GM12801 (cell line): ENCODE data around the gene RAPH1.

Experiments used
- TF ChIP-seq, protein P1 (sequence below): IDR thresholded peaks from one replicate; pipeline ENCODE4 v1.5.1; 2011; ENCODE audit warnings: control low read depth; ENCODE audit not compliant: insufficient read length; ENCODE audit errors: extremely low read depth

Gene RAPH1

DNA sequence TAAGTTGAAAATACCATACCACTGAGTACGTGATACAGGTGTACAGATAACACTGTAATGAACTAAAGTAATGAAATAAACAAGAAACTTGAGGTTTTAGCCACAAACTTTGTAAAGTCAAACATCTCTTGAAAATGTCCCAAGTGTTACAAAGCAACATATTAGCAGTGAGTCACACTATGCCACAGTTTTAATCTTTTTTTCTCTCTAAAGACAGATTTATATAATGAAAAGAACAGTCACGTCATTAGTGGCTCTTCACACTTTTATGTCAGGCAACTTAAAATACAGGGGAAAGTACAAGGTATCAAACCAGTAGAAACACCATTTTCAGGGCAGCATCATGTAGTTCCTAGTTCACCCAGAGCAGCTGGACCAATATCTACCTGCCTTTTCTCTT lies 42.1 kb downstream of the RAPH1 start:
- TF ChIP-seq, protein P1, sequence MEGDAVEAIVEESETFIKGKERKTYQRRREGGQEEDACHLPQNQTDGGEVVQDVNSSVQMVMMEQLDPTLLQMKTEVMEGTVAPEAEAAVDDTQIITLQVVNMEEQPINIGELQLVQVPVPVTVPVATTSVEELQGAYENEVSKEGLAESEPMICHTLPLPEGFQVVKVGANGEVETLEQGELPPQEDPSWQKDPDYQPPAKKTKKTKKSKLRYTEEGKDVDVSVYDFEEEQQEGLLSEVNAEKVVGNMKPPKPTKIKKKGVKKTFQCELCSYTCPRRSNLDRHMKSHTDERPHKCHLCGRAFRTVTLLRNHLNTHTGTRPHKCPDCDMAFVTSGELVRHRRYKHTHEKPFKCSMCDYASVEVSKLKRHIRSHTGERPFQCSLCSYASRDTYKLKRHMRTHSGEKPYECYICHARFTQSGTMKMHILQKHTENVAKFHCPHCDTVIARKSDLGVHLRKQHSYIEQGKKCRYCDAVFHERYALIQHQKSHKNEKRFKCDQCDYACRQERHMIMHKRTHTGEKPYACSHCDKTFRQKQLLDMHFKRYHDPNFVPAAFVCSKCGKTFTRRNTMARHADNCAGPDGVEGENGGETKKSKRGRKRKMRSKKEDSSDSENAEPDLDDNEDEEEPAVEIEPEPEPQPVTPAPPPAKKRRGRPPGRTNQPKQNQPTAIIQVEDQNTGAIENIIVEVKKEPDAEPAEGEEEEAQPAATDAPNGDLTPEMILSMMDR, result no peak

DNA sequence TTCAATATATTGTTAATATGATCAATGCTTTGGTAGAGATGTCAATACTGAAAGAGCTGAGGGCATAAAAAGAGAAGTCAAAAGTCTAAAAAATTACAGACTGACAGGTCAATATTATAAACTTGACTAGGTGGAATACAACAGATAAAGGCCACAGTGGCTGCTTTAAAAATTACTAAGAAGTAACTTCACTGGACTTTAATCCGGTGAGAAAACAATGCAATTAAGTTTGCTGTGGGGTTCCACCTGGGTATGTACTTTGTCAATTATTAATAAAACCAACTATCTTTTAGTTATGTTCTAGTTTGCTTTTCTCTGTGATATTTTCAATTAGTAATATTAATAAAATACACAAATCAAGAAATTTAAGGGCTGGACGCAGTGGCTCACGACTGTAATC lies 44.7 kb downstream of the RAPH1 start:
- TF ChIP-seq, protein P1, result no peak

DNA sequence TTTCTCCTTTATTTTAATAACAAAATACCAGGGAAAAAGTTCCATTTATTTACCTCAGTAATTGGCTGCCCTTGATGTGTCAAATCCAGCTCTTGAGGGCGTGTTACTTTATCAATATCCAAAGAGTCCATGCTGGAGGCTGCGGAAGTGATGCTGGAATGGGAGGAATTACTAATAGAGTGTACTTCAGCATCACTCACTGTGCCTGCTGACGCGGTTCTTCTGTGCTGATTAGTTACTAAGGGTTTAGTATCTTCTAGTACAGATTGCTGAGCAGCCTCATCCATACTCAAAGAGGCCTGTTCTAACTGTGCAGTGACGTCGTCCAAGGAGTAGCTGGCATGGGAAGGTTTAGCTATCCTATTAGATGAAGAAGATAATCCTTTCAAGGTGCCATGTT lies 45.6 kb downstream of the RAPH1 start:
- TF ChIP-seq, protein P1, result no peak

DNA sequence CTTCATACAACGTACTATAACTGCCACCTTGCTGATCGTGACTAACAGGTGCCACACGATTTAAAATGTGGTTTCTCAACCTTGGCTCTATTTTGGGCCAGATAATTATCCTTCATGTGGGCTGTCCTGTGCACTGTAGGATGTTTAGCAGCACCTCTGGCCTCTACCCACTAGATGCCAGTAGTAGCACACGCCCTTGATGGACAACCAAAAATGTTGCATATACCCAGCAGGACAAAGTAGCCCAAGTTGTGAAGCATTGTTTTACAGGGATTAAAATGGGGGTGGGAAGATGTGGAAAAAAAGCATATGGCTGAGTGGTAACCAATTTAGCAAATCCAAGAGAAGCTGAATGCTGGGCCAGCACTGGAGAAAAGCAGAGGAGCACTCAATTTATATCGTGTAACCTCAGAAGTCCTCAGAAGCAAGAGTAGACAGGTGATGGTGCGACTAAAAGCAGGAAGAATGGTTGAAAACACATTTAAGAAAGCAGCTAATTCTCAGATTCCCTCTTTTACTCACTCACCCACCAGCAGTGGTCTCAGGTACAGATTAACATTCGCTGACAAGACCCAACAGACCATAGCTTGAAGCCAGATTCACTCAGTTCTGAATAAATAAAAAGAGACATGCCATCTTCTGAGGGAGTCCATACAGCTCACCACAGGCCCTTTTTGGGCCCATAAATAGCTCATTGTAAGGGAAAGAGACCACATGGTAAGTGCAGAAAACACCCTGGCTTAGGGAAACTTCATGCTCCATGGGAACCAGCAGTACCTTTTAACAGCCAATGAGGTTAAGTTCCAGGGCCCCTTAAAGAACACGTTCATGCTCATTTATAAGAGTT lies 50.6 kb downstream of the RAPH1 start:
- TF ChIP-seq, protein P1, result peak; percentile 76

DNA sequence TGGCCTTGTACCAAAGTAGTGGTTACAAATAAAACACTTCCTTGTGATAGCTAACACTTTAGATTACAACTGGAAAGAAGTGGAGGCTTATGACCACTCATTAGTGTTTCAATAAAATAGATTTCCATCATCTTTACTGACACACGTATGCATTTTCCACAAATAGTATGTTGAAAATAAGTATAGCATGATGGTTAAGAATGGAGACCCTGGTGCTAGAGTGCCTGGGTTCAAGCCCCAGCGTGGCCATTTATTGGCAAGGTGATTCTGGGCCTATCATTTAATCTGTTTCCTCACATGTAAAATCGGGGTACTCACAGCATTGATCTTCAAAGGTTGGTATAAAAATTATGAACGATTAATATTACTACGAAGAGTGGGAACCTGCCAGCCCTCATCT lies 54.5 kb downstream of the RAPH1 start:
- TF ChIP-seq, protein P1, result no peak

DNA sequence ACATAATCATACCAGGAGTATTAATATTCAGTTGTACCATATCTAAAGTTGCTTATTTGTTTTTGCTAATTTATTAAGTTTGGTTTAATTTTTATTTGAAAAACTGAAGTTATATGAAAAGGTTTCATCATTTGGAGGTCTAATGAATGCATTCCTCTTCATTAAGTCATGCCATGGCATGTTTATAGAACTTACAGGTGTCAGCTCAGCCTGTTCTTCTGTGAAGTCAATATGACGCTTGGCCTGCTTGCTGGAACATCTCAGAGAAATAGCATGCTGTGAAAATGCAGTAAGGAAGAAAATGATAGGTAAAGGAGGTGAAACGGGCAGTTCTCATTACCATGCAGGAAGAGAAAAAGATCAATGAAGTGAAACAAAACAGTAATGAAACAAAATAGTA lies 58.2 kb downstream of the RAPH1 start:
- TF ChIP-seq, protein P1, result no peak

DNA sequence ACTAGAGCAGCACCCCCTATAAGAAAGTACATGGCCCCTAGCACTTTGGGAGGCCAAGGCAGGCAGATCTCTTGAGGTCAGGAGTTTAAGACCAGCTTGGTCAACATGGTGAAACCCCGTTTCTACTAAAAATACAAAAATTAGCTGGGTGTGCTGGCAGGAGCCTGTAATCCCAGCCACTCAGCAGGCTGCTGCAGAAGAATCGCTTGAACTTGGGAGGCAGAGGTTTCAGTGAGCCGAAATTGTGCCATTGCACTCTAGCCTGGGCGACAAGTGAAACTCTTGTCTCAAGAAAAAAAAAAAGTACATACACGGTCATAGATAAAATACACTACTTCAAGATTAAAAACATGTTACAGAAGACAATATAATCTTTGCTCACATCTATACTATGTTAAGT lies 63.8 kb downstream of the RAPH1 start:
- TF ChIP-seq, protein P1, result no peak
